NCI-H510A (cell line): ENCODE data around the gene COA3.
A peak's percentile ranks its signal among the peaks of the same experiment; 100 is the strongest.

Experiments used
- DNase-seq: peaks from one replicate; lab custom pipeline; 2025; lab: John Stamatoyannopoulos, UW

Gene COA3, protein sequence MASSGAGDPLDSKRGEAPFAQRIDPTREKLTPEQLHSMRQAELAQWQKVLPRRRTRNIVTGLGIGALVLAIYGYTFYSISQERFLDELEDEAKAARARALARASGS

DNA sequence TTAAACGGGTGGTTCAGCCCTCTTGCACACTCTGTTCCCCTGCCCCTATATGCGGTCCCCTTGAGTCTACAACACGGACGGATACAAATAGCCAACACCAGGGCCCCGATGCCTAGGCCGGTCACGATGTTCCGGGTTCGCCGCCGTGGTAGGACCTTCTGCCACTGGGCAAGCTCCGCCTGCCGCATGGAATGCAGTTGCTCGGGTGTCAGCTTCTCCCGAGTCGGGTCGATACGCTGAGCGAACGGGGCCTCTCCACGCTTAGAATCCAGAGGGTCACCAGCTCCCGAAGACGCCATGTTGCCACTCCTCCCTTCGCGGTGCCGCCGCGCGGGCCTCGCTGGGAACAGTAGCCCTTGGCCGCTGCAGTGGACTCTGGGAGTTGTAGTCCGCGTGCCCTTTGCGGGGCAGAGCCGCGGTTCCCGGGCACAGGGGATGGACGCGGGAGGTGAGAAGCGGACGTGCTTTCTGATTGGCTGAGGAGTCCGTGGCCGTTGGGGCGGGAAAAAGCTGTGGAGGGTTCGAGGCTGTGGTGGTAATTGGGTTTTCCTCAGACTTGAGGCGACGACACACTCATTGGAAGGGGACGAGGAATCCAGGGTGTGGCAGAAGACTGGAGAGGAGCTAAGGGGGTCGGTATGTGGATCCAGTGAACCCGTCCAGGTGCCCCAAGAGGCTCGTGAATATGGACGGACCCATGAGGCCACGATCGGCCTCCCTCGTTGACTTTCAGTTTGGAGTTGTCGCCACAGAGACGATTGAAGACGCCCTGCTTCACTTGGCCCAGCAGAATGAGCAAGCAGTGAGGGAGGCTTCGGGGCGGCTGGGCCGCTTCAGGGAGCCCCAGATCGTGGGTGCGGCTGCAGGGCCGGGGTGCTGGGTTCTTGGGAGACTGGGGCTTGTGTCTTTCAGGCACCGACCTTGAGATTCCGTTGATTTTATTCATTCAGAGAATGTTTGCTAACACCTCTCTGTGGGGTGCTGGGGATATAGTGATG lies at the start of gene COA3, which contains the start of gene CNTD1:
Gene COA3, minus strand, starts transcription at position 322 of the 998 bp plus-strand sequence. Its CDS starts 23 bp downstream, at position 299.
Gene CNTD1, plus strand, starts transcription at position 479 of the 998 bp plus-strand sequence. Its CDS starts 207 bp downstream, at position 686.
- peak; percentile 76 for DNase-seq

DNA sequence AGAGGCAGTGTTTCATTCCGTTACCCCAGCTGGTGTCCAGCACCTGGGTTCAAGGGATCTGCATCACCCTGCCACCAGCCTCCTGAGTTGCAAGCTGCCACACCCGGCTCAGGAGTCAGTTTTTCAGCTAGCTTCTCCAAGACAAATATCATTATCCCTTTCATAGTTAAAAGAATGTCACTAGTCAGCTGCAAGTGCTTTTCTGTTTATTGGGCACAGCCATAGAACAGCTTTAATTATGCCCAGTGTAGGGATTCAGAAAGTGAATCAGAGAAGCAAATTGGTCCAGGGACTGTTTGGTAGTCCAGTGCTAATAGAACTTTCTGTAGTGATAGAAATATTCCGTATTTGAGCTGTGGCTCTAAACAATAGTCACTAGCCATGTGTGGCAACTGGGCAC lies 49.6 kb upstream of the COA3 start:
- no peak for DNase-seq

DNA sequence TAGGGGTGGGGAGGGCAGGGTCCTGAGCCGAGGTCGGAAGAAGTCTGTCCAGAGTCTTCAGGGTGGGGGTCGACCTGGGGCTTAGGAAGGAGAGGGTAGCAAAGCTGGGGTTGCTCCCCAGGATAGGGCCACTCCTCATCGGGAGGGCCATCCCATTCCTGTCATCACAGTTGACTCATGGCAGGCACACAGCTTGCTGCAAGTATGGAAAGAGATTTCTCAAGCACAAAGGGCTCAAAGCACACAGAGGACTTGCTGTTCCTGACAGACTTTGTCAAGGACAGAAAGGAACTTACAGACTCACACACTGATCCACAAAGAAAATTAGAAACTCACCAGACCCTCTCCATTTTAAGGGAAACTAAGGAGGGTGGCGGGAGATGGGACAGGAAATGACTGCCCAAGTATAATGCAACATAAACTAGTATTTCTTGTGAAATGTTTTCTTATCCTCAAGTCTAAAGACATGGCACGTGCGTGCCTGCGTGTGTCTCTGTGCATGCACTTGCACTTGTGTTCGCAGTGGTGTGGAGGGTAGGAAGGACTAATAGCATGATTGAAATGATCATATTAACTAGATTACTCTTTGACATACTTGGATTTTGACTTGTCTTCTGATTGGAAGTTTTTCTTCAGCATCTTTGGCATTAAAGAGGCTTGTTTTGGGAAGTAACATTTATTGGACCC lies 48.2 kb upstream of the COA3 start:
- no peak for DNase-seq

DNA sequence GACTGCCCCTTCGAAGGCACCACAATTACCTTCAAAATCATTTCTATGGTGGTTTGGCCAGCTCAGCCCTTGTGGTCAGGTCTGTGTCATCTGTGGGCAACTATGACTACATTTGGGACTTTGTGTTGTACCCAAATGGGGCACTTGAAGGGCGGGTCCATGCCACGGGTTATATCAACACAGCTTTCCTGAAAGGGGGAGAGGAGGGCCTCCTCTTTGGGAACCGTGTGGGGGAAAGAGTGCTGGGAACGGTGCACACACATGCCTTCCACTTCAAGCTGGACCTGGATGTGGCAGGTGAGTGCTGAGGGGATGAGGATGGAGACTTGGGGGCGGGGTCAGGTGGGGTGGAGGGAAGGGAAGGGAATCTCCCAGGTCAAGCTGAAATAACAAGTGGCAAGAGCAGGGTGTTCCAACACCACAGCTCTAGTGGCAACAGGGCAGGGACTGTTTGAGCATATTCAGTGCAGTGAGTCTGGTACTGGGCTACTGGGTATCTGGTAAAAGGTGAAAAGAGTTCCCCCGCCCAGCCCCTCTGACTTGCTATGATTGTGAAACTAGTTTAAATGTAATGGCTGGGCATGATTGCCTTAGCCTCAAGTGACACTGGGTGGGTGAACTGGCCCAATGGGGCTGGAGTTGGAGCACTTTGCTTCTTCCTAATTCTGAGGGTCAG lies 47.6 kb upstream of the COA3 start:
- no peak for DNase-seq

DNA sequence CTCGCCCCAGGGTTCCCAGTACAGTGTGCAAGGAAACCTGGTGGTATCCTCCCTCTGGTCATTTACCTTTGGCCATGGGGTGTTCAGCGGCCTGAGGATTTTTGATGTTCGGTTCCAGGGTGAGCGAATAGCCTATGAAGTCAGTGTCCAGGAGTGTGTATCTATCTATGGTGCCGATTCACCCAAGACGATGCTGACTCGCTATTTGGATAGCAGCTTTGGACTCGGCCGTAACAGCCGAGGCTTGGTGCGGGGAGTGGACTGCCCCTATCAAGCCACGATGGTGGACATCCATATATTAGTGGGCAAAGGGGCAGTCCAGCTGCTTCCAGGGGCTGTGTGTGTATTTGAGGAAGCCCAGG lies 47.0 kb upstream of the COA3 start:
- no peak for DNase-seq

DNA sequence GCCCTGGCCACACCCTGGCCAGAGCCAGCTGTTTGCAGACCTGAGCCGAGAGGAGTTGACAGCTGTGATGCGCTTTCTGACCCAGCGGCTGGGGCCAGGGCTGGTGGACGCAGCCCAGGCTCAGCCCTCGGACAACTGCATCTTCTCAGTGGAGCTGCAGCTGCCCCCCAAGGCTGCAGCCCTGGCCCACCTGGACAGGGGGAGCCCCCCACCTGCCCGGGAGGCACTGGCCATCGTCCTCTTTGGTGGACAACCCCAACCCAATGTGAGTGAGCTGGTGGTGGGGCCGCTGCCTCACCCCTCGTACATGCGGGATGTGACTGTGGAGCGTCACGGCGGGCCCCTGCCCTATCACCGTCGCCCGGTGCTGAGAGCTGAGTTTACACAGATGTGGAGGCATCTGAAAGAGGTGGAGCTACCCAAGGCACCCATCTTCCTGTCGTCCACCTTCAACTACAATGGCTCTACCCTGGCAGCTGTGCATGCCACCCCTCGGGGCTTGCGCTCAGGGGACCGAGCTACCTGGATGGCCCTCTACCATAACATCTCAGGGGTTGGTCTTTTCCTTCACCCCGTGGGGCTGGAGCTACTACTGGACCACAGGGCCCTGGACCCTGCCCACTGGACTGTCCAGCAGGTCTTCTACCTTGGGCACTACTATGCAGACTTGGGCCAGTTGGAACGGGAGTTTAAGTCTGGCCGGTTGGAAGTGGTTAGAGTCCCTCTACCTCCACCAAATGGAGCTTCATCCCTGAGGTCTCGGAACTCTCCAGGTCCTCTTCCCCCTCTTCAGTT lies 46.5 kb upstream of the COA3 start:
- DNase-seq, result no peak

DNA sequence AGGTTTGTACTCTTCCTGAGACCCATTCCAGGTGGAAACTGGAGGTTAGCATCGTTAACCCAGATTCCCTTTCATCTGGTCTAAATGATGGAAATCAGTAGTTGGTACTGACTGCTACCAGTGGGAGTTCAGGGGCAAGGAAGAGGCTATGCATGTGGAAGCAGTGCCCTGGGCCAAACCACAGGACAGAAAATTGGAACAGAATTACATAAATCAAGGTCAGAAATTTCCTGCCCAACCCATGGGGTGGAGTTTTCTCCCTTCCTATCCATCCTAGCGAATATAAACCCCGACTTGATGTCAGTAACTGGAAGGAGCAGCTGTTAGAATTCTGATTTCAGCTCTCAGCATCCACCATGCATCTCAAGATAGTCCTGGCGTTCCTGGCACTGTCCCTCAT lies 45.8 kb upstream of the COA3 start, which contains the start of gene AOC2:
Gene AOC2, plus strand, starts transcription at position 310 of the 400 bp plus-strand sequence. Its CDS starts 47 bp downstream, at position 357.
- no peak for DNase-seq

DNA sequence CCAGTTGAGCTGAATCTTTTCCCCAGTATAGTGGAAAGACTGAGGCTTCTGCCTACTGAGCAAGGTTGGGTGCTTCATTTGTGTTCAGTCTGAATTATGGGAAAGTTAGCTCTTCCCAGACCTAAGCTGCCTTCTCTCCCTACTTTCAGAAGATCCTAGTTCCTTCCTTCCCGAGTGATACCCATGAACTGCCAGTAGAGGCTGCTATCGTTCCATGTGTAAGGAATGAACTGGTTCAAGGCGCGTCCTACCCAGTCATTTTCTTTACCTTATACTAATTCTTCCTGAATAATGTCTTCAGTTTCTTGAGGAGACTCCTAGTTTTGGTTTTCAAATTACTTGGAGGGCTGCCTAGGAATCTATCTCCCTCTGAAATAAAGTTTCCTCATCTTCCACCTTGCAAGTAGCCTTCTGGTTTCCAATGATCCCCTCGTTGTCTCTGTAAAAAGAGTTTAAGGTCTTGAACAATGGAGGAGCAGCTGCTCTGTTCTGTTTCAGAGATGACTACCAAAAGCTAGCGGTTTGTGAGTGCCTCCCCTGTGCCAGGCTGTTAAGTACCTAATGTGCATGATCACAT lies 44.9 kb upstream of the COA3 start:
- DNase-seq, result peak; percentile 4

DNA sequence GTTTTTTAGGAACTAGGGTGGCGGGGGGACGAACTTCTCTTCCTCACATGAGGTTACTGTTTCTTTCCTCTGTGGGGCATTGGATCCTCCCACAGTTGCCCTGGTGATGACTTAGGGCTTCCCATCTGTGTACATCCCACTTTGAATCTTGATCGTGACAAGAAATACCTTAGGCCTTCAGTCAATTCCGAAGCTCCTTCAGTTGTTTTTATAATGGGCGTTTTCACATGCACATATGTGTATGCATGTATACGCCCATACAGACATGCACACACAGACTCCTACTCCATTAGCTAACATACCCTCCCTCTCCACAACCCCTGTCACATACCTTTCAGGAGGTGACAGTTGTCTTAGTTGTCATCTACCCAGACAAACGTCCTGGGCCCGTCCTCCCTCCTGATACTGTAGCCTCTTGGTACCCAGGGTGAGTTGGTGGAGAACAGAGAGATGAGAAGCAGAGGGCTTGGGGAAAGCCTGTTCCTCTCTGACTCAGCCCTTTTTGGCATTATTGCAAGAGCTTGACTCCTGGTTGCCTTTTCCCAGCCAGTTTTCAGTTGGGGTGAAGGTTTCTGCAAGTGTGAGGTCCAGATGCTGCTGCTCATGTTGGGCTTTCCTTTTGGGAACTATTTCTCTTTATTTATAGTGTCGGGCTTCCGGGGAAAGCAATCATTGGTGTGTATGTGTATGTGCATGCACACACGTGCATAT lies 43.6 kb upstream of the COA3 start:
- DNase-seq, result no peak

DNA sequence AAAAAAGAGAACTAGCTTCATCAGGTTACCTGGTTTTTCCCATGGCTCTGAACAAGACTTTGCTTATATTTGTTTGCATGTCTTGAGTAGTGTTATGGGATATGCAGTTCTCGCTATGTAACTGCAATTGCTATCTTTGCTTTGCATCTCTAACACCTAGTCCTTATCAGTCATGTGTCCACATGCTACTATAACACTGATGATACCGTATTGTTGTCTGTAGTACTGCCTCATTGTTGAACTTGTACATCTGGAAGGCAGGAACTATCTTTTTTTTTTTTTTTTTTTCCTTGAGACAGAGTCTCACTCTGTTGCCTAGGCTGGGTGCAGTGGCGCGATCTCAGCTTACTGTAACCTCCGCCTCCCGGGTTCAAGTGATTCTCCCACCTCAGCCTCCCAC lies 37.2 kb upstream of the COA3 start:
- no peak for DNase-seq

DNA sequence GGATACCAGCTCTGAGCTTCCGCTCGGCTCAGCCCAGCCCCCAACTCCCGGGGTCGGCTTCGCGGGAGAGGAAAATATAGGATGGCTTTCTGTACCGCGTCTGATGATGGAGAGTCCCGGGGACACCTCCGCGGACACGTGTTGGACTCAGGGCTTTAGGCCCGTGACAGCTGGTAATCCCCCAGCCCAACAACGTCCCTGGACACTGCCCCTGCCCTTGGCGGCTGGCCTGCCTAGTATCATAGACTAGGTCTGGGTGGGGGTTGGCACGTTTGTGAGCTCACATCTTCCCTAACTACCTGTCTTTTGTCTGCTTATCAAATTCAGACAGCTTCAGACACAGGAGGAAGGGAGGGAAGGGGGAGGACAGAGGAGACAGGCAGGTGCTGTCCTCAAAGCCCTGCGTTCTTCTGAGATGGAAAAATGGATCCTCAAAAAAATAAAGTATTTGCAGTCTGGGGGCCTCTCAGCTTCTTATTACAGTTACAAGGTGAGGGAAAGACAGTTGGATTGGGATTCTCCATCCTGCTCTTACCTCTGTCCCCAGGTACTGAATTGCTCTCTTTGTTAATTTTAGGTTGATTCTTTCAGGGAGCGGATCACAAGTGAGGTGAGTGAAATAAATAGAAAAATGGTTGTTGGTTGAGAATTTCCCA lies 35.4 kb upstream of the COA3 start:
- DNase-seq, result peak; percentile 13

DNA sequence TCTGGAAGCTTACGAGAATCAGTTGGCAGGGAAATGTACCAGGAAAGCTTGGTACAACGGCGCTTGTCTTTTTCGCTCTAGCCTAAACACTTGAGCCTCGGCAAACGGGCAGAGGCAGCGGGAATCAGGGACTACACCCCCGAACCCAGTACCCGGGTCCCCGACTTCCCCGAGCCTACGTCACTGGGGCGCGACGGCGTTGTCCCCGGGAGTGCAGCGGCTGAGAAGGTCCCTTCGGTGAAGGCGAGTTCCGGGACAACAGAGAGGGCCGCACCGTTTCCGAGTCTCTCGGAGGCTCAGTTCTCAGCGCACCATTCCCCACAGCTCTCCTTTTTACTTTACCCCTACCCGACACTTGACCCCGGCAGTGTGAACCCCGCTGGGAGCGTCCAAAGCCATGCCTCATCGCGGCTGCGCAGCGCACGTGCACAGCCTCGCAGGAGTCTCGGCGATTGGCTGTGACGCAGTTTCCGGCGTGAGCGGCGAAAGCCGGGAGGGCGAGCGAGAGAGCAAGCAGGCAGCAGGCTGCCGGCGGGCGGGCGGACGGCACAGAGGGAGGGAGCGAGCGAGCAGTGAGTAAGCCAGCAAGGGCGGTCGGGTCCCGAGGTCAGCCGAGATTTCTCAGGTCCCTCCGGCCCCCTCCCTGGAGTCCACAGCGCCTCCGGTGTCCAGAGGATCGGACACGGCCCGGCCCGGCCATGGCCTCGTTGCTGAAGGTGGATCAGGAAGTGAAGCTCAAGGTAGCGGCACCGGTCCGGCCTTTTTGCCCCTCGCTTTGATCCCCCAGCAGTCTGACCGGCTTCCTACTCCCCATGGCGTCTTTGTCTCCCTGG lies 34.6 kb upstream of the COA3 start, which contains the start of gene PSME3:
Gene PSME3, plus strand, starts transcription at position 464 of the 833 bp plus-strand sequence. Its CDS starts 235 bp downstream, at position 699.
- DNase-seq, result peak; percentile 80

DNA sequence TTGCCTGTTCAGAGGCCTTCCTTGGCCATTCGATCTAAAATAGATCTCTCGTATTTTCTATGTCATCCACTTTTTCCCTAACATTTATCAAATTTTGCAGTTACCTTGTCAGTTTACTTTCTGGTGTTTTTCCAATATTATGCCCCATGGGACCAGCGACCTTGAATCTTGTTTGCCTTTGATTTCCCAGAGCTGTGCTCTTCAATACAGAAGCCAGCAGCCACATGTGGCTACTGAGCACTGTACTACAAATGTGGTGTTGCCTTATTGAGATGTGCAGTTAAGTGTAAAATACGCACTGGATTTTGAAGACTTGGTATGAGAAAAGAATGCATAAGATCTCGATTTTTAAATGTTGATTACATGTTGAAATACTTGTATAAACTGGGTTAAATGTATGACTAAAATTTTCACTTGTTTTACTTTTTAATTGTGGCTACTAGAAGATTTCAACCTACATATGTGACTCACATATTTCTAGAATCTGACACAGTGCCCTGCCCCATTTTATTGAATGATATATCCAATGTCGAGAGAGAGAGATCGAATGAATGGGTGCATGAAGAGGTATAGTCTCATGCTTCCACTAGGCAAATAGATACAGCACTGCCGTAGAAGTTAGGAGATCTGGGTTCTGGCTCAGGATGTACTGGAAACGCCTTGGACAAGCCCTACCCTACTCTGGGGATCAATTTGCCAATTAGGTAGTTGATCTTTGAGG lies 33.9 kb upstream of the COA3 start:
- no peak for DNase-seq

DNA sequence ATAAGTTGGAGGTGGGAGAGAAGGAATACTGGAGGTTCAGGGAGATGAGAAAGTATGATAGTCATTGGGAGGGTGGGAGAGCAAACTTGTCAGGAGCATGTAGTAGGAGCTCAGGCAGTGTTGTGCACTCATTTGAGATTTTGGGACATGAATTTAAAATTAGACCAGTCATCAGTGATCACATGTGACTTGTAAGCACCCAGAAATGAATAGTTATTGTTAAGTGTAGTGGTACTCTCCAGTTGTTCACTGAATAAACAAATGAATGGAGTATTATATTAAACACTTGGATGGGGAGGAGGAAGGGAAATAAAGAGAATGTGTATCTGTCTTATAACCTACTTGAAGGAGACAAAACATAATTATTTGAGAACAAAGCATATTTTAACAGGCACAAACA lies 32.5 kb upstream of the COA3 start:
- DNase-seq, result no peak

DNA sequence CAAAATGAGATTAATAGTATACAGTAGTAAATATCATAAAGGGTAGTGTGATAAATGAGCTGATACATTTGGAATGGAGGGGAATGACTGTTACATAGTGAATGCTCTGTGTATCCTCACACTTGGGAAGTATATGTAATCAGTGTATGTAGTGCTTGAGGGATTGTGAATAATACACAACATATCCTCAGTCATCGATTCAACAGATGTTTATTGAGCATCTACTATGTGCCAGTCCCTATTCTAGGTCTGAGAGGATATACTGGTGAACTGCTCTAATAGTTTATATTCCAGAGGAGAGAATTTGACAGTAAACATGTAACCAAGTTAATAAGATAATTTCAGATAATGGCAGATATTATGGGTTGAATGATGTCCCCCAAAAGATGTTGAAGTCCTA lies 29.0 kb upstream of the COA3 start:
- no peak for DNase-seq

DNA sequence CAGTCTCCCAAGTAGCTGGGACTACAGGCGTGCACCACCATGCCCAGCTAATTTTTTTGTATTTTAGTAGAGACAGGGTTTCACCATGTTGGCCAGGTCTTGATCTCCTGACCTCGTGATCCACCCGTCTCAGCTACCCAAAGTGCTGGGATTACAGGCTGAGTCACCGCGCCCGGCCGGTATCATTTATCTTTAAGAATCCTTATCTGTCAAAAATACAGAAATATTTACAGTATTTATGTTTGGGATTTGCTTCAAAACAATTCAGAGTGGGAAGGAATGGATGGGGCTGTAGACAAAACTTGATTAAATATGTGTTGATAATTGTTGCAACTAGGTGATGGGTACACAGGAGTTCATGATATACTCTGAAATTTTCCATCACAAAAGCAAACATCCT lies 22.7 kb upstream of the COA3 start:
- no peak for DNase-seq

DNA sequence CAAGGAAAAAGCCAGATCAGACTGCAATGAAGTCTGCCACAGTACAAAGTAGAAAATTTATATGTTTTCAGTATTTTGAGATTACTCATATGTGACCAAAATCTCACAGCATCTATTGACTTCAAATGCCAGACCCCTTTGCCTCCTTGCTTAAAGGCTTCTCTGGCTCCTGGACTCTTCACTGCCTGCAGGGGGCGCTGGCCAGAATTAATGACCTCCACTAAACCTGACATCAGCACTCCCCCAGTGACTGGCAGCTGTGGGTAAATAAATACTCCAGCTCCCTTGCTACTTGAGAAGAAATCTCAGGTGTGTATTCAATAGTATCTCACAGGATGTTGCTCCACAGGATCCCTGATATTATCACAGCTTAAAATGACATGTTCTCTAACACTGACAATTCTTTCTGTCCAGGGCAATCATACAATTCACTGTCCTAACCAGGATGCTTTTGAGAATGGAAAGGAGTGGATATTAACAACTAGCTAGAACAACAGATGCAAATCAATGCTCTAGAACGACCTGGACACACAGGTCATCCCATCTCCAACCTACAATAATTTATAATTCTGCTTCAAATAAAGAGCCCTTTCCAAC lies 21.5 kb upstream of the COA3 start:
- DNase-seq, result peak; percentile 79

DNA sequence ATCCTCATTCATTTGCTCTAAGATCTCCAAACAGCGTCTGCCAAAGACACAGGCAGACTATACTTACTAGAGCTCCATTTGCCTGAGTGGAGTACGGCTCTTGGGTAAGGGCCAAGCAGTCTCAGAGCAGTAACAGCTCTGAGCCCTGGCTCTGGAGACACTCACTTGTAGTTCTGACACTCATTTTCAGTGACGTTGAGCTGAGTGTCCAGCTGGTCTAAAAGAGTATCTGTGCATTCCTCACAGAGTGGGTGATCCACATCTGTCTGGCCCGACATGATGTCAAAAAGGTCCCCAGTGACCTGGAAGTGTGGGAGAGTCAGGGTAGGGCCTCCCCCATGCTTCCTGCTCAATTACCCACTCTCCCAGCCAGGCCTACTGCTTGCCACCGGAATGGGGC lies 19.9 kb upstream of the COA3 start:
- no peak for DNase-seq
